Measurements from ENCODE around the gene BEND5. TPM values are rescaled to one million over a fixed set of nuclear protein-coding genes. Genes with fewer than 3 reads are reported as not detected.

Gene BEND5
- polyA plus RNA-seq, 1 experiment = not detected

DNA sequence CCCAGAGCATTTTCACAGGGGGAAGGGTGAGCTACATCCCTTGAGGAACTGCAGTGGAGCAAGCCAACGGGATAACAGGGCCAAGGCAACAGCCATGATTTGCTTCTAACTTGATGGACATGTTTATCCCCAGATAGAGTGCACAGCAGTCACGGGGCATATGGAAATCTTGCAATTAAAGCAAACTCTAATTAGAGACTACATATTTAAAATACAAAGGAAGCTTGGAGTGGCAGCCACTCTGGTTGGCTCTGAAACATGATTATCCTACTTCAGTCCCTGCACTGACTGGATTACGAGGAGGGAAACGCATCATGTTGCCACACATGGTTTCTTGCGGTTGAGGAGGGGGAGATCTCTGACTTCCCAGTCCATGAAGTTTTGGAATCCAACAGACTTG, 60.8 kb downstream of the BEND5 start:
- Histone ChIP-seq H3K36me3 (ENCODE audit: control insufficient read depth, insufficient read depth, low read length) (no peaks in the 10 kb centered on the region), H3K27me3 (ENCODE audit: control insufficient read depth, insufficient read depth, low read length) (no peaks in the 10 kb centered on the region), H3K4me3 (ENCODE audit: low read depth, low read length) (no peak overlapping the region)
- CTCF ChIA-PET = interaction anchor here (0.7 kb wide), 1 partner anchor 19 kb away, joined by 3 read pairs; no protein-coding TSS in a partner anchor
- no peak for DNase-seq (ENCODE audit: low read depth)
- TF ChIP-seq, protein P1, sequence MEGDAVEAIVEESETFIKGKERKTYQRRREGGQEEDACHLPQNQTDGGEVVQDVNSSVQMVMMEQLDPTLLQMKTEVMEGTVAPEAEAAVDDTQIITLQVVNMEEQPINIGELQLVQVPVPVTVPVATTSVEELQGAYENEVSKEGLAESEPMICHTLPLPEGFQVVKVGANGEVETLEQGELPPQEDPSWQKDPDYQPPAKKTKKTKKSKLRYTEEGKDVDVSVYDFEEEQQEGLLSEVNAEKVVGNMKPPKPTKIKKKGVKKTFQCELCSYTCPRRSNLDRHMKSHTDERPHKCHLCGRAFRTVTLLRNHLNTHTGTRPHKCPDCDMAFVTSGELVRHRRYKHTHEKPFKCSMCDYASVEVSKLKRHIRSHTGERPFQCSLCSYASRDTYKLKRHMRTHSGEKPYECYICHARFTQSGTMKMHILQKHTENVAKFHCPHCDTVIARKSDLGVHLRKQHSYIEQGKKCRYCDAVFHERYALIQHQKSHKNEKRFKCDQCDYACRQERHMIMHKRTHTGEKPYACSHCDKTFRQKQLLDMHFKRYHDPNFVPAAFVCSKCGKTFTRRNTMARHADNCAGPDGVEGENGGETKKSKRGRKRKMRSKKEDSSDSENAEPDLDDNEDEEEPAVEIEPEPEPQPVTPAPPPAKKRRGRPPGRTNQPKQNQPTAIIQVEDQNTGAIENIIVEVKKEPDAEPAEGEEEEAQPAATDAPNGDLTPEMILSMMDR (IDR thresholded peaks at IDR 0.05; ENCODE audit: insufficient read depth, low read depth, low read length) = no peak
- POLR2A ChIA-PET = no interaction called here

DNA sequence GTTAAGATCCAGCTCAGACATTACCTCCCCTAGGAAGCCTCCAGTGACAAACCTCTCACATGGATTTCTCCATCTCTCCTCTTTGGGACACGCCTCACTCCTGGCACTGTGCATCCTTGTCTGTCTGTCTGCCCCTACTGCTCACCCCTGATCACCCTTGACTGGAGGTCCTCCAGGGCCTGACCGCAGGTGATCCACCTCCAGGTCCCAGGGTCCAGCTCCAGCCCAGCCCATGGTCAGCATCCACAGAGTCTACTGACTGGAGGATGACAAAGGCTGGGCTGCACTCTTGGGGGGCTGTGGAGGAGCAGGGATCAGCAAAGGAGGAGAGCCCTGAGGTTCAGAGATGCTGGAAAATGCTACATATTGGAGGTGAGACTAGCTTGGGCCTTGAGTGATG, 65.8 kb downstream of the BEND5 start:
- POLR2A ChIA-PET = no interaction called here
- no peak for DNase-seq (ENCODE audit: low read depth)
- Histone ChIP-seq H3K4me3 (ENCODE audit: low read depth, low read length) (no peak overlapping the region), H3K27me3 (ENCODE audit: control insufficient read depth, insufficient read depth, low read length) (no peaks in the 10 kb centered on the region), H3K36me3 (ENCODE audit: control insufficient read depth, insufficient read depth, low read length) (no peaks in the 10 kb centered on the region)
- CTCF ChIA-PET = interaction anchor here (0.7 to 0.8 kb wide), 2 partner anchors 13 to 34 kb away, joined by 3 to 4 read pairs; no protein-coding TSS in a partner anchor
- TF ChIP-seq, protein P1 (IDR thresholded peaks at IDR 0.05; ENCODE audit: insufficient read depth, low read depth, low read length) = no peak

DNA sequence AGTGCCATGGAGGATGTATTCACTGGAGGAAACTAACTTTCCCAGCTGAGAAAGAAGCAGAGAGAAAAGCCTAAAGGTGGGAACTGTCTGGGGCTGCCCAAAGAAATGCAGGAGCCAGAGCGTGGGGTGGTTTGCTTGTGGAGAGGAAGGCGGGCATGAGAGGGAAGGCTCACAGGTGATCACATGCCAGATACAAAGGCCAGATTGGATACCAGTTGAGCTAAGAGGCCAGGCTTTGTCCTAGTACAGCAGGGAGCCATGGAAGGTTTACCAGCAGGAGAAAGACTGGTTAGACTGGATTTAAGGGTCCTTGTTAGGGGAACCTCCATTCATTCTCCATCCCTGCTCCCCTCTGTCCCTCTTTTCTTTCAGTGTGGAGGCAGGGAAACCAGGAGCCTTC, 66.4 kb downstream of the BEND5 start:
- POLR2A ChIA-PET = no interaction called here
- CTCF ChIA-PET = interaction anchor here (0.7 to 1.1 kb wide), 3 partner anchors 10 to 1638 kb away, joined by 3 read pairs; no protein-coding TSS in a partner anchor
- H3K4me3 ChIP-seq (ENCODE audit: low read depth, low read length) = no peak overlapping the region
- TF ChIP-seq, protein P1 (IDR thresholded peaks at IDR 0.05; ENCODE audit: insufficient read depth, low read depth, low read length) = no peak
- no peaks in the 10 kb centered on the region for H3K36me3 ChIP-seq (ENCODE audit: control insufficient read depth, insufficient read depth, low read length)
- DNase-seq (ENCODE audit: low read depth) = no peak
- H3K27me3 ChIP-seq (ENCODE audit: control insufficient read depth, insufficient read depth, low read length) = no peaks in the 10 kb centered on the region

DNA sequence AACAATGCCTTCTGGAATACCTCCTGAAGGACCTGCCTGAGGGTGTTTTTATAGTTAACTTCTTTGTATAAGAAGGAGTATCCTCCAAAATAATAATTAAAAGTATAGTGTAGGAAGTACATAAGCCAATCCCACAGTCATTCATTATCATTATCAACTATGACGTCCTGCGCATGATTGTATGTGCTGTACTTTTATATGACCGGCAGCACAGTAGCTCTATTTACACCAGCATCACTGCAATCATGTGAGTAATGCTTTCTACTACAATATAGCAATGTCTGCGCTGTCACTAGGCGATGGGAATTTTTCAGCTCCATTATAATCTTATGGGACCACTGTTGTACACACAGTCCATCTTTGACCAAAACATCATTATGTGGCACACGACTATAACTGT, 72.0 kb downstream of the BEND5 start:
- ChIA-PET CTCF (interaction anchor here (1.0 to 1.7 kb wide), 4 partner anchors 10 to 132 kb away, joined by 3 to 5 read pairs (median 4); no protein-coding TSS in a partner anchor), POLR2A (no interaction called here)
- no peaks in the 10 kb centered on the region for H3K27me3 ChIP-seq (ENCODE audit: control insufficient read depth, insufficient read depth, low read length)
- H3K4me3 ChIP-seq (ENCODE audit: low read depth, low read length) = no peak overlapping the region
- DNase-seq (ENCODE audit: low read depth) = no peak
- H3K36me3 ChIP-seq (ENCODE audit: control insufficient read depth, insufficient read depth, low read length) = no peaks in the 10 kb centered on the region
- TF ChIP-seq, protein P1 (IDR thresholded peaks at IDR 0.05; ENCODE audit: insufficient read depth, low read depth, low read length) = no peak

DNA sequence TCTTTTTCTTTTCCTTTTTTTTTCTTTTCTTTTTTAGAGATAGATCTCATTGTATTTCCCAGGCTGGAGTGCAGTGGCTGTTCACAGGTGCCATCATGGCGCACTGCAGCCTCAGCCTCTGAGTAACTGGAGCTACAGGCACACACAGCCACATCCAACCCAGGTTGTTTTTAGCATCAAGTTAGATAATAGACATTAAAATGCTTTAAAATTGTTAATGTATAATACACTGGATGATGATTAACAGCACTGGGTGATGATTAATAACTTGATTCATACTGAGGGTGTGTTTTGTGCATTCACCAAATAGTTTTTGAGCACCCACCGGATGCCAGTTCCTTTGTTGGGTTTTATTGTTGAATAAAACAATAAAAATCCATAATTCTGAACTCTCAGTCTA, 75.2 kb downstream of the BEND5 start:
- CTCF ChIA-PET = interaction anchor here (1.1 kb wide), 1 partner anchor 8 kb away, joined by 3 read pairs; no protein-coding TSS in a partner anchor
- no peaks in the 10 kb centered on the region for H3K27me3 ChIP-seq (ENCODE audit: control insufficient read depth, insufficient read depth, low read length)
- POLR2A ChIA-PET = no interaction called here
- TF ChIP-seq, protein P1 (IDR thresholded peaks at IDR 0.05; ENCODE audit: insufficient read depth, low read depth, low read length) = no peak
- H3K36me3 ChIP-seq (ENCODE audit: control insufficient read depth, insufficient read depth, low read length) = no peaks in the 10 kb centered on the region
- H3K4me3 ChIP-seq (ENCODE audit: low read depth, low read length) = no peak overlapping the region
- no peak for DNase-seq (ENCODE audit: low read depth)
